GM23248 (cell line): ENCODE results near the gene EXOSC10.

Experiments
- EZH2 ChIP-seq: fragments of 200-600 bp; sonication (generic); IDR thresholded peaks from 2 replicates; pipeline ENCODE4 v1.6.1; 2018; ENCODE audit warnings: antibody characterized with exemption, mild to moderate bottlenecking; ENCODE audit not compliant: insufficient read depth, poor library complexity, severe bottlenecking
- EZH2phosphoT487 ChIP-seq: fragments of 200-600 bp; sonication (generic); IDR thresholded peaks from 2 replicates; pipeline ENCODE4 v1.6.1; 2018; ENCODE audit warnings: antibody characterized with exemption, moderate library complexity, mild to moderate bottlenecking, low read depth; ENCODE audit not compliant: insufficient read depth

DNA sequence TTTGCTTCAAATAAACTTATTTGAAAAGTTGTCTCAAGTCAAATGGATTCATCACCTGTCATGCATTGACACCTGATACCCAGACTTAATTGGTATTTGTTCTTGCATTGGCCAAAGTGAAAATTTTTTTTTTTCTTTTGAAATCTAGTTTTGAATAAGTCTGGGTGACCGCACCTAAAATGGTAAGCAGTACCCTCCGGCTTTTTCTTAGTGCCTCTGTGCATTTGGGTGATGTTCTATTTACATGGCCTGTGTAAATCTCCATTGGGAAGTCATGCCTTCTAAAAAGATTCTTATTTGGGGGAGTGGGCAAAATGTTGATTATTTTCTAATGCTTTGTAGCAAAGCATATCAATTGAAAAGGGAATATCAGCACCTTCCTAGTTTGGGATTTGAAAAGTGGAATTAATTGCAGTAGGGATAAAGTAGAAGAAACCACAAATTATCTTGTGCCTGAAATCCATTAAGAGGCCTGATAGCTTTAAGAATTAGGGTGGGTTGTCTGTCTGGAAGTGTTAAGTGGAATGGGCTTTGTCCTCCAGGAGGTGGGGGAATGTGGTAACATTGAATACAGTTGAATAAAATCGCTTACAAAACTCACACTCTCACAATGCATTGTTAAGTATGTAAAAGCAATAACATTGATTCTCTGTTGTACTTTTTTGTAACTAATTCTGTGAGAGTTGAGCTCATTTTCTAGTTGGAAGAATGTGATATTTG is 75.4 kb downstream of the EXOSC10 start:
- TF ChIP-seq EZH2phosphoT487 (no peak), EZH2 (no peak)
